Fibroblast of skin of left biceps (primary cell): Measurements from ENCODE around the gene RAX2.

ENCODE experiments used
- DNase-seq, 2 experiments: peaks; one replicate each; pipeline ENCODE4 v3.0.0-alpha.2; 2013; ENCODE audit warnings: low read depth in 2 of 2

The RAX2 gene

GRCh38 chr19:3730457-3730958 lies 41.5 kb downstream of the RAX2 start:
- DNase-seq, result no peak

- DNase-seq, result no peak
Observed at GRCh38 chr19:3725640-3726310, 46.3 kb downstream of the RAX2 start.

GRCh38 chr19:3725121-3725520 lies 46.9 kb downstream of the RAX2 start:
- no peak for DNase-seq

GRCh38 chr19:3723883-3724282 lies 48.1 kb downstream of the RAX2 start:
- DNase-seq, result no peak

- DNase-seq, result no peak
Observed at GRCh38 chr19:3723110-3723488, 48.9 kb downstream of the RAX2 start.

GRCh38 chr19:3722443-3723109 lies 49.5 kb downstream of the RAX2 start:
- no peak for DNase-seq

- no peak for DNase-seq
Observed at GRCh38 chr19:3721887-3722442, 50.1 kb downstream of the RAX2 start.

GRCh38 chr19:3721131-3721886 lies 50.7 kb downstream of the RAX2 start:
- DNase-seq, result peak; percentile 29 to 38

- no peak for DNase-seq
Observed at GRCh38 chr19:3720349-3720917, 51.6 kb downstream of the RAX2 start.

GRCh38 chr19:3719868-3720267 lies 52.2 kb downstream of the RAX2 start:
- DNase-seq, result no peak
